HG03520 (cell line): ENCODE results near the gene BMERB1.

Experiments
- ATAC-seq: cut with Tn5 transposase; IDR thresholded peaks from one replicate; pipeline ENCODE4 v1.9.1; 2021; ENCODE audit warnings: mild to moderate bottlenecking, moderate library complexity; ENCODE audit not compliant: unreplicated experiment

The BMERB1 gene

GRCh38 chr16:15493466-15494180 is 59.2 kb downstream of the BMERB1 start:
- no peak for ATAC-seq

- ATAC-seq = no peak
Measured at GRCh38 chr16:15494236-15494635, 59.8 kb downstream of the BMERB1 start.

- no peak for ATAC-seq
Measured at GRCh38 chr16:15495898-15496297, 61.5 kb downstream of the BMERB1 start.

- ATAC-seq = no peak
Measured at GRCh38 chr16:15498427-15499175, 64.2 kb downstream of the BMERB1 start.

- ATAC-seq = no peak
Measured at GRCh38 chr16:15502041-15502725, 67.8 kb downstream of the BMERB1 start.

GRCh38 chr16:15506441-15506840 is 72.1 kb downstream of the BMERB1 start:
- ATAC-seq = no peak

- no peak for ATAC-seq
Measured at GRCh38 chr16:15507301-15507958, 73.0 kb downstream of the BMERB1 start.

GRCh38 chr16:15507959-15508627 is 73.7 kb downstream of the BMERB1 start:
- ATAC-seq = no peak

GRCh38 chr16:15509051-15509592 is 74.7 kb downstream of the BMERB1 start:
- no peak for ATAC-seq

- ATAC-seq = no peak
Measured at GRCh38 chr16:15509593-15510535, 75.5 kb downstream of the BMERB1 start.

GRCh38 chr16:15510992-15511391 is 76.6 kb downstream of the BMERB1 start:
- no peak for ATAC-seq

- ATAC-seq = no peak
Measured at GRCh38 chr16:15511759-15512487, 77.5 kb downstream of the BMERB1 start.

- ATAC-seq = no peak
Measured at GRCh38 chr16:15513156-15513555, 78.8 kb downstream of the BMERB1 start.

GRCh38 chr16:15515992-15516391 is 81.6 kb downstream of the BMERB1 start:
- ATAC-seq = no peak

- no peak for ATAC-seq
Measured at GRCh38 chr16:15516609-15517008, 82.2 kb downstream of the BMERB1 start.

GRCh38 chr16:15517743-15518377 is 83.5 kb downstream of the BMERB1 start:
- no peak for ATAC-seq

GRCh38 chr16:15518381-15519351 is 84.3 kb downstream of the BMERB1 start:
- no peak for ATAC-seq
